Effector memory CD8-positive, alpha-beta T cell (primary cell): ENCODE measurements around the gene PHF19.

Experiments
- ATAC-seq: fragments of 150-1000 bp; cut with Tn5 transposase; replicated peaks from 2 replicates; pipeline ENCODE4 v1.10.0; 2021; ENCODE audit warnings: mild to moderate bottlenecking, moderate library complexity
- DNase-seq, 3 experiments: peaks; one replicate each; pipeline ENCODE4 v3.0.0; 2021
- H3K27ac Mint-ChIP-seq, 2 donors: one replicate each; pipeline ENCODE4 v1.8.0; 2022; ENCODE audit warnings: mild to moderate bottlenecking in 2 of 2, mixed read lengths in 2 of 2, moderate library complexity in 2 of 2
- H3K27me3 Mint-ChIP-seq, 2 donors: one replicate each; pipeline ENCODE4 v1.8.0; 2022; ENCODE audit warnings: mixed read lengths in 2 of 2
- H3K36me3 Mint-ChIP-seq: one replicate; pipeline ENCODE4 v1.8.0; 2022; ENCODE audit warnings: mild to moderate bottlenecking, moderate library complexity, mixed read lengths; ENCODE audit not compliant: insufficient read depth
- H3K4me1 Mint-ChIP-seq, 2 donors: one replicate each; pipeline ENCODE4 v1.8.0; 2022; ENCODE audit warnings: low read depth in 2 of 2, mixed read lengths in 2 of 2
- H3K4me3 Mint-ChIP-seq, 2 donors: one replicate each; pipeline ENCODE4 v1.8.0; 2022; ENCODE audit warnings: mild to moderate bottlenecking in 2 of 2, mixed read lengths in 2 of 2, moderate library complexity in 2 of 2
- H3K9me3 Mint-ChIP-seq, 2 donors: one replicate each; pipeline ENCODE4 v1.8.0; 2022; ENCODE audit warnings: mixed read lengths in 2 of 2

The PHF19 gene

GRCh38 chr9:120868676-120869359 is 8.2 kb downstream of the PHF19 start:
- H3K4me1 Mint-ChIP-seq, result peaks cover 19 to 20% of the 10 kb centered on the region in 2 donors
- DNase-seq (peak; percentile 94 to 96 (median 95)), ATAC-seq (peak; percentile 83)
- H3K36me3 Mint-ChIP-seq, result peaks cover 30% of the 10 kb centered on the region
- no peaks in the 10 kb centered on the region for H3K27me3 Mint-ChIP-seq
- H3K27ac Mint-ChIP-seq, result peak overlapping the region; percentile 81 to 92
- peak overlapping the region; percentile 81 to 88 for H3K4me3 Mint-ChIP-seq
- no peaks in the 10 kb centered on the region for H3K9me3 Mint-ChIP-seq

- peaks cover 29% of the 10 kb centered on the region for H3K36me3 Mint-ChIP-seq
- H3K9me3 Mint-ChIP-seq, result no peaks in the 10 kb centered on the region
- peak overlapping the region; percentile 81 to 92 for H3K27ac Mint-ChIP-seq
- ATAC-seq (peak; percentile 50), DNase-seq (no peak)
- peaks cover 15 to 19% of the 10 kb centered on the region in 2 donors for H3K4me1 Mint-ChIP-seq
- peak overlapping the region; percentile 81 to 88 for H3K4me3 Mint-ChIP-seq
- no peaks in the 10 kb centered on the region for H3K27me3 Mint-ChIP-seq
These were observed 8.7 kb downstream of the PHF19 start for GRCh38 chr9:120868339-120868675.

- H3K4me3 Mint-ChIP-seq, result peak overlapping the region; percentile 81 to 88
- H3K27ac Mint-ChIP-seq, result peak overlapping the region; percentile 81 to 92
- DNase-seq (no peak), ATAC-seq (no peak)
- H3K4me1 Mint-ChIP-seq, result peaks cover 11 to 16% of the 10 kb centered on the region in 2 donors
- no peaks in the 10 kb centered on the region for H3K9me3 Mint-ChIP-seq
- H3K36me3 Mint-ChIP-seq, result peaks cover 27% of the 10 kb centered on the region
- H3K27me3 Mint-ChIP-seq, result no peaks in the 10 kb centered on the region
These were observed 9.2 kb downstream of the PHF19 start for GRCh38 chr9:120867676-120868338.

- Mint-ChIP-seq H3K4me3 (no peak overlapping the region), H3K36me3 (peaks cover 17% of the 10 kb centered on the region)
- no peak for DNase-seq
These were observed 10.3 kb downstream of the PHF19 start for GRCh38 chr9:120866651-120867050.

GRCh38 chr9:120865809-120866208 is 11.2 kb downstream of the PHF19 start:
- Mint-ChIP-seq H3K4me3 (no peak overlapping the region), H3K36me3 (peaks cover 13% of the 10 kb centered on the region), H3K27me3 (no peaks in the 10 kb centered on the region), H3K4me1 (peaks cover 11 to 16% of the 10 kb centered on the region in 2 donors), H3K27ac (no peak overlapping the region), H3K9me3 (no peaks in the 10 kb centered on the region)
- no peak for DNase-seq
- no peak for ATAC-seq

More at GRCh38 chr9:120866651-120867050, 10.3 kb downstream of the PHF19 start:
- no peak for ATAC-seq
- Mint-ChIP-seq H3K4me1 (peaks cover 11 to 16% of the 10 kb centered on the region in 2 donors), H3K27ac (peak overlapping the region in 1 of 2 donors; percentile 67), H3K9me3 (no peaks in the 10 kb centered on the region), H3K27me3 (no peaks in the 10 kb centered on the region)

GRCh38 chr9:120865176-120865575 is 11.8 kb downstream of the PHF19 start:
- Mint-ChIP-seq H3K4me1 (peaks cover 11 to 16% of the 10 kb centered on the region in 2 donors), H3K4me3 (no peak overlapping the region), H3K27ac (peak overlapping the region in 1 of 2 donors; percentile 29), H3K9me3 (no peaks in the 10 kb centered on the region), H3K36me3 (peaks cover 16% of the 10 kb centered on the region), H3K27me3 (no peaks in the 10 kb centered on the region)
- no peak for DNase-seq
- ATAC-seq, result no peak

GRCh38 chr9:120864719-120865118 is 12.3 kb downstream of the PHF19 start:
- Mint-ChIP-seq H3K4me3 (no peak overlapping the region), H3K27ac (peak overlapping the region in 1 of 2 donors; percentile 29), H3K36me3 (peaks cover 20% of the 10 kb centered on the region), H3K27me3 (no peaks in the 10 kb centered on the region), H3K9me3 (no peaks in the 10 kb centered on the region), H3K4me1 (peaks cover 11 to 14% of the 10 kb centered on the region in 2 donors)
- ATAC-seq, result no peak
- no peak for DNase-seq

GRCh38 chr9:120863833-120864232 is 13.2 kb downstream of the PHF19 start:
- H3K36me3 Mint-ChIP-seq, result peaks cover 17% of the 10 kb centered on the region
- ATAC-seq (no peak), DNase-seq (no peak)
- H3K27me3 Mint-ChIP-seq, result no peaks in the 10 kb centered on the region
- peaks cover 7% of the 10 kb centered on the region in 2 donors for H3K4me1 Mint-ChIP-seq
- H3K4me3 Mint-ChIP-seq, result no peak overlapping the region
- peak overlapping the region in 1 of 2 donors; percentile 49 for H3K27ac Mint-ChIP-seq
- H3K9me3 Mint-ChIP-seq, result no peaks in the 10 kb centered on the region

- H3K36me3 Mint-ChIP-seq, result peaks cover 29% of the 10 kb centered on the region
- no peak for ATAC-seq
- H3K4me1 Mint-ChIP-seq, result peaks cover 0 to 2% of the 10 kb centered on the region in 2 donors
- no peak overlapping the region for H3K4me3 Mint-ChIP-seq
- H3K9me3 Mint-ChIP-seq, result no peaks in the 10 kb centered on the region
- no peak for DNase-seq
- no peaks in the 10 kb centered on the region for H3K27me3 Mint-ChIP-seq
- H3K27ac Mint-ChIP-seq, result no peak overlapping the region
These were observed 14.5 kb downstream of the PHF19 start for GRCh38 chr9:120862452-120862851.

- H3K27me3 Mint-ChIP-seq, result no peaks in the 10 kb centered on the region
- no peak for DNase-seq
- peaks cover 32% of the 10 kb centered on the region for H3K36me3 Mint-ChIP-seq
These were observed 15.1 kb downstream of the PHF19 start for GRCh38 chr9:120861935-120862334.

GRCh38 chr9:120860083-120860482 is 16.9 kb downstream of the PHF19 start:
- Mint-ChIP-seq H3K4me1 (peaks cover 0 to 4% of the 10 kb centered on the region in 2 donors), H3K27ac (peak overlapping the region; percentile 24 to 81), H3K27me3 (no peaks in the 10 kb centered on the region), H3K4me3 (no peak overlapping the region), H3K36me3 (peaks cover 40% of the 10 kb centered on the region), H3K9me3 (no peaks in the 10 kb centered on the region)
- ATAC-seq (no peak), DNase-seq (no peak)

More at GRCh38 chr9:120861935-120862334, 15.1 kb downstream of the PHF19 start:
- Mint-ChIP-seq H3K27ac (peak overlapping the region in 1 of 2 donors; percentile 81), H3K4me3 (no peak overlapping the region), H3K4me1 (peaks cover 0 to 4% of the 10 kb centered on the region in 2 donors), H3K9me3 (no peaks in the 10 kb centered on the region)
- no peak for ATAC-seq

- ATAC-seq (no peak), DNase-seq (no peak)
- no peaks in the 10 kb centered on the region for H3K27me3 Mint-ChIP-seq
- no peak overlapping the region for H3K4me3 Mint-ChIP-seq
- no peak overlapping the region for H3K27ac Mint-ChIP-seq
- H3K4me1 Mint-ChIP-seq, result peaks cover 0 to 7% of the 10 kb centered on the region in 2 donors
- no peaks in the 10 kb centered on the region for H3K9me3 Mint-ChIP-seq
- H3K36me3 Mint-ChIP-seq, result peaks cover 38% of the 10 kb centered on the region
These were observed 17.6 kb downstream of the PHF19 start for GRCh38 chr9:120859361-120859760.

GRCh38 chr9:120857902-120858301 is 19.1 kb downstream of the PHF19 start:
- ATAC-seq (no peak), DNase-seq (no peak)
- H3K27ac Mint-ChIP-seq, result peak overlapping the region; percentile 33 to 88
- H3K27me3 Mint-ChIP-seq, result no peaks in the 10 kb centered on the region
- H3K4me3 Mint-ChIP-seq, result no peak overlapping the region
- H3K36me3 Mint-ChIP-seq, result peaks cover 42% of the 10 kb centered on the region
- H3K4me1 Mint-ChIP-seq, result peaks cover 0 to 7% of the 10 kb centered on the region in 2 donors
- H3K9me3 Mint-ChIP-seq, result no peaks in the 10 kb centered on the region

- Mint-ChIP-seq H3K27me3 (no peaks in the 10 kb centered on the region), H3K4me1 (peaks cover 0 to 9% of the 10 kb centered on the region in 2 donors), H3K4me3 (no peak overlapping the region), H3K27ac (peak overlapping the region; percentile 71 to 88), H3K9me3 (no peaks in the 10 kb centered on the region), H3K36me3 (peaks cover 46% of the 10 kb centered on the region)
- no peak for ATAC-seq
- DNase-seq, result no peak
These were observed 19.5 kb downstream of the PHF19 start for GRCh38 chr9:120857481-120857880.
